Esophagus muscularis mucosa (tissue), 4 donors: ENCODE measurements around the gene BARX1. TPM values are rescaled to one million over a fixed set of nuclear protein-coding genes. Genes with fewer than 3 reads are reported as not detected.

Experiments used
- DNase-seq: peaks from one replicate; pipeline ENCODE4 v3.0.0-alpha.2; 2017; ENCODE audit errors: extremely low spot score
- H3K27ac ChIP-seq, 4 donors: fragments of 200-600 bp; sonication (generic); replicated peaks in 1 of 4; 1 replicate in 3 of 4; 2 replicates in 1 of 4; pipeline ENCODE4 v1.5.1; 2016 to 2019; ENCODE audit warnings: mild to moderate bottlenecking in 1 of 4
- H3K27me3 ChIP-seq, 4 donors: fragments of 200-600 bp; sonication (generic); one replicate each; pipeline versions ENCODE4 v1.5.1 to v1.6.0; 2016 to 2019
- H3K36me3 ChIP-seq, 4 donors: fragments of 200-600 bp; sonication (generic); one replicate each; pipeline ENCODE4 v1.5.1; 2016 to 2019
- H3K4me1 ChIP-seq, 4 donors: fragments of 200-600 bp; sonication (generic); one replicate each; pipeline ENCODE4 v1.5.1; 2016 to 2019
- H3K4me3 ChIP-seq, 4 donors: fragments of 200-600 bp; sonication (generic); 1 replicate in 2 of 4; 2 replicates in 2 of 4; pipeline ENCODE4 v1.5.1; 2016 to 2019; ENCODE audit warnings: mild to moderate bottlenecking in 4 of 4, moderate library complexity in 1 of 4
- H3K9me3 ChIP-seq, 4 donors: fragments of 200-600 bp; sonication (generic); 1 replicate in 3 of 4; 2 replicates in 1 of 4; pipeline ENCODE4 v1.5.1; 2016 to 2019
- CTCF ChIP-seq, 3 experiments: fragments of 200-600 bp in 2 of 3; fragments of 450-650 bp in 1 of 3; sonication (generic) in 2 of 3; IDR thresholded peaks; one replicate each; pipeline ENCODE4 v1.5.1; 2017 to 2019; ENCODE audit warnings: antibody characterized with exemption in 3 of 3, mild to moderate bottlenecking in 2 of 3, moderate library complexity in 1 of 3
- EP300 ChIP-seq: sonication (generic); formaldehyde crosslinking; IDR thresholded peaks from one replicate; pipeline ENCODE4 v1.6.1; 2017; ENCODE audit warnings: antibody characterized with exemption
- POLR2A ChIP-seq: fragments of 450-650 bp; IDR thresholded peaks from one replicate; pipeline ENCODE4 v1.6.1; 2017; ENCODE audit warnings: antibody characterized with exemption, moderate library complexity, mild to moderate bottlenecking, low read depth
- POLR2AphosphoS5 ChIP-seq, 2 donors: sonication (generic); formaldehyde crosslinking; IDR thresholded peaks; one replicate each; pipeline ENCODE4 v1.6.1; 2017; ENCODE audit warnings: antibody characterized with exemption in 2 of 2
- WGBS: methylation state at CpG from one replicate; pipeline ENCODE4 v1.1.5; 2018; 5-methylcytosine and 5-hydroxymethylcytosine counted together
- intact Hi-C: fragments of 100-400 bp; cut with DNase I; formaldehyde crosslinking; loops from one replicate; pipeline ENCODE4 v1.15.1; 2023
- total RNA-seq, 4 donors: library from RNA; depleted of rRNA; stranded (reverse); fragments of >200 nt; gene quantifications; one replicate each; pipeline versions ENCODE4 v1.1.0 to v1.2.1, GENCODE V29; 2016

Gene BARX1
- total RNA-seq, 4 donors from 2014 or later: 0.42 TPM; not detected in 3

GRCh38 chr9:93968451-93969327, 13.5 kb upstream of the BARX1 start:
- H3K4me1 ChIP-seq: no peaks in the 10 kb centered on the region
- 86% methylated on average over 24 of the region's 25 CpGs for WGBS
- no peak for TF ChIP-seq EP300
- no peak for TF ChIP-seq POLR2A
- no peak for TF ChIP-seq POLR2AphosphoS5 (IDR thresholded peaks at IDR 0.05)
- H3K4me3 ChIP-seq: no peak overlapping the region
- peak; percentile 88 for DNase-seq
- peaks cover 0 to 43% (median 0%) of the 10 kb centered on the region in 4 donors for H3K27me3 ChIP-seq
- no peak overlapping the region for H3K27ac ChIP-seq
- H3K36me3 ChIP-seq: no peaks in the 10 kb centered on the region
- peaks cover 0 to 9% (median 3%) of the 10 kb centered on the region in 4 donors for H3K9me3 ChIP-seq
- intact Hi-C loops: no loop called here

- no peak overlapping the region for H3K27ac ChIP-seq
- TF ChIP-seq POLR2A: no peak
- TF ChIP-seq POLR2AphosphoS5 (IDR thresholded peaks at IDR 0.05): no peak
- no peak for TF ChIP-seq EP300
- TF ChIP-seq CTCF (IDR thresholded peaks at IDR 0.05): no peak
- H3K9me3 ChIP-seq: no peaks in the 10 kb centered on the region
- intact Hi-C loops: no loop called here
- 83% methylated on average over 10 of the region's 13 CpGs for WGBS
- peaks cover 7 to 11% (median 9%) of the 10 kb centered on the region in 4 donors for H3K4me1 ChIP-seq
- DNase-seq: no peak
- no peaks in the 10 kb centered on the region for H3K36me3 ChIP-seq
- peaks cover 0 to 43% (median 0%) of the 10 kb centered on the region in 4 donors for H3K27me3 ChIP-seq
- H3K4me3 ChIP-seq: no peak overlapping the region
Measured at GRCh38 chr9:93967020-93967803, 12.1 kb upstream of the BARX1 start.

GRCh38 chr9:93965830-93966577, 10.8 kb upstream of the BARX1 start:
- 80% methylated on average over 9 of the region's 11 CpGs for WGBS

GRCh38 chr9:93964685-93965084, 9.5 kb upstream of the BARX1 start:
- WGBS: 90% methylated on average over 4 of the region's 4 CpGs
- TF ChIP-seq POLR2A: no peak
- no peak for TF ChIP-seq CTCF (IDR thresholded peaks at IDR 0.05)
- no peak for TF ChIP-seq EP300
- no peak for TF ChIP-seq POLR2AphosphoS5 (IDR thresholded peaks at IDR 0.05)
- peaks cover 16 to 23% (median 20%) of the 10 kb centered on the region in 4 donors for H3K4me1 ChIP-seq
- intact Hi-C loops: loop anchor here (5.0 kb wide), 1 partner anchor 137 kb away; no protein-coding TSS in a partner anchor
- no peaks in the 10 kb centered on the region for H3K36me3 ChIP-seq
- DNase-seq: no peak
- peaks cover 6 to 64% (median 17%) of the 10 kb centered on the region in 4 donors for H3K27me3 ChIP-seq
- no peak overlapping the region for H3K4me3 ChIP-seq
- H3K27ac ChIP-seq: no peak overlapping the region
- no peaks in the 10 kb centered on the region for H3K9me3 ChIP-seq

More at GRCh38 chr9:93965830-93966577, 10.8 kb upstream of the BARX1 start:
- no peak for DNase-seq
- no peak overlapping the region for H3K27ac ChIP-seq
- H3K27me3 ChIP-seq: peaks cover 0 to 53% (median 4%) of the 10 kb centered on the region in 4 donors
- H3K9me3 ChIP-seq: no peaks in the 10 kb centered on the region
- no peak overlapping the region for H3K4me3 ChIP-seq
- no peak for TF ChIP-seq POLR2A
- TF ChIP-seq CTCF (IDR thresholded peaks at IDR 0.05): no peak
- TF ChIP-seq POLR2AphosphoS5 (IDR thresholded peaks at IDR 0.05): no peak
- TF ChIP-seq EP300: no peak
- intact Hi-C loops: no loop called here
- peaks cover 7 to 11% (median 9%) of the 10 kb centered on the region in 4 donors for H3K4me1 ChIP-seq
- no peaks in the 10 kb centered on the region for H3K36me3 ChIP-seq
